ENCODE data around the gene CASR.
A peak's percentile ranks its signal among the peaks of the same experiment; 100 is the strongest.

Gene CASR

GRCh38 chr3:122245513-122246174, 62.2 kb downstream of the CASR start:
- H3K9me3 ChIP-seq (ENCODE audit: insufficient read depth, low read length): no peaks in the 10 kb centered on the region
- no peak overlapping the region for H3K27ac ChIP-seq (ENCODE audit: low read depth, low read length)
- no peaks in the 10 kb centered on the region for H3K9me2 ChIP-seq (replicated peaks; ENCODE audit: insufficient read depth, low read length)
- H3F3A ChIP-seq (ENCODE audit: insufficient read depth): no peaks in the 10 kb centered on the region
- no peaks in the 10 kb centered on the region for H3K79me2 ChIP-seq (ENCODE audit: insufficient read depth, low read length)
- no peaks in the 10 kb centered on the region for H3K27me3 ChIP-seq (ENCODE audit: low read length)
- H2AFZ ChIP-seq (ENCODE audit: low read depth, low read length, severe bottlenecking): no peak overlapping the region
- H3K4me2 ChIP-seq (ENCODE audit: low read depth, low read length, poor library complexity, severe bottlenecking): no peak overlapping the region
- no peak for TF ChIP-seq CTCF (IDR thresholded peaks at IDR 0.05; ENCODE audit: insufficient read depth, low read length, poor library complexity, severe bottlenecking)
- TF ChIP-seq EZH2phosphoT487 (conservative IDR thresholded peaks at IDR 0.05; ENCODE audit: low read length): no peak
- H3K4me3 ChIP-seq (ENCODE audit: insufficient read depth, low read length, poor library complexity, severe bottlenecking): no peak overlapping the region
- H3K9ac ChIP-seq (ENCODE audit: low read length): no peak overlapping the region
- no peaks in the 10 kb centered on the region for H3K36me3 ChIP-seq (ENCODE audit: low read length)
- H4K20me1 ChIP-seq (ENCODE audit: low read depth, low read length): no peaks in the 10 kb centered on the region

GRCh38 chr3:122246199-122246598, 62.7 kb downstream of the CASR start:
- Histone ChIP-seq H2AFZ (ENCODE audit: low read depth, low read length, severe bottlenecking) (no peak overlapping the region), H3K27ac (ENCODE audit: low read depth, low read length) (no peak overlapping the region), H3K9me2 (replicated peaks; ENCODE audit: insufficient read depth, low read length) (no peaks in the 10 kb centered on the region), H3K36me3 (ENCODE audit: low read length) (no peaks in the 10 kb centered on the region), H3K79me2 (ENCODE audit: insufficient read depth, low read length) (no peaks in the 10 kb centered on the region), H3F3A (ENCODE audit: insufficient read depth) (no peaks in the 10 kb centered on the region), H3K9me3 (ENCODE audit: insufficient read depth, low read length) (no peaks in the 10 kb centered on the region), H3K4me2 (ENCODE audit: low read depth, low read length, poor library complexity, severe bottlenecking) (no peak overlapping the region), H4K20me1 (ENCODE audit: low read depth, low read length) (no peaks in the 10 kb centered on the region), H3K9ac (ENCODE audit: low read length) (no peak overlapping the region), H3K4me3 (ENCODE audit: insufficient read depth, low read length, poor library complexity, severe bottlenecking) (no peak overlapping the region), H3K27me3 (ENCODE audit: low read length) (no peaks in the 10 kb centered on the region)
- TF ChIP-seq CTCF (IDR thresholded peaks at IDR 0.05; ENCODE audit: insufficient read depth, low read length, poor library complexity, severe bottlenecking) (no peak), EZH2phosphoT487 (conservative IDR thresholded peaks at IDR 0.05; ENCODE audit: low read length) (no peak)

GRCh38 chr3:122247087-122247824, 63.8 kb downstream of the CASR start:
- Histone ChIP-seq H3K4me3 (ENCODE audit: insufficient read depth, low read length, poor library complexity, severe bottlenecking) (no peak overlapping the region), H3K9ac (ENCODE audit: low read length) (no peak overlapping the region), H4K20me1 (ENCODE audit: low read depth, low read length) (no peaks in the 10 kb centered on the region), H3K4me2 (ENCODE audit: low read depth, low read length, poor library complexity, severe bottlenecking) (peak overlapping the region; percentile 25), H3K79me2 (ENCODE audit: insufficient read depth, low read length) (no peaks in the 10 kb centered on the region), H3F3A (ENCODE audit: insufficient read depth) (no peaks in the 10 kb centered on the region), H3K9me2 (replicated peaks; ENCODE audit: insufficient read depth, low read length) (no peaks in the 10 kb centered on the region), H2AFZ (ENCODE audit: low read depth, low read length, severe bottlenecking) (no peak overlapping the region), H3K27me3 (ENCODE audit: low read length) (no peaks in the 10 kb centered on the region), H3K9me3 (ENCODE audit: insufficient read depth, low read length) (no peaks in the 10 kb centered on the region), H3K36me3 (ENCODE audit: low read length) (no peaks in the 10 kb centered on the region), H3K27ac (ENCODE audit: low read depth, low read length) (no peak overlapping the region)
- no peak for TF ChIP-seq CTCF (IDR thresholded peaks at IDR 0.05; ENCODE audit: insufficient read depth, low read length, poor library complexity, severe bottlenecking)
- no peak for TF ChIP-seq EZH2phosphoT487 (conservative IDR thresholded peaks at IDR 0.05; ENCODE audit: low read length)

Data from SU-DHL-6 (cell line).